Skin epidermis (tissue), 12 donors: Measurements from ENCODE around the gene RABGAP1L.
"Not testable (repeated sequence)": the region's sequence is repeated elsewhere in the genome, so short reads cannot be mapped to it uniquely, and the experiment has no call there.

ENCODE experiments used
- H3K27ac ChIP-seq, 21 experiments: fragments of 200-600 bp; sonication (generic) in 11 of 21; one replicate each; pipeline ENCODE4 v1.5.0; 2020; ENCODE audit warnings: mild to moderate bottlenecking in 3 of 21, inconsistent platforms in 2 of 21, moderate library complexity in 2 of 21
- H3K4me3 ChIP-seq, 7 experiments: fragments of 200-600 bp; sonication (generic) in 2 of 7; one replicate each; pipeline ENCODE4 v1.5.0; 2020; ENCODE audit warnings: inconsistent platforms in 2 of 7, mild to moderate bottlenecking in 2 of 7, moderate library complexity in 1 of 7

Gene RABGAP1L

DNA sequence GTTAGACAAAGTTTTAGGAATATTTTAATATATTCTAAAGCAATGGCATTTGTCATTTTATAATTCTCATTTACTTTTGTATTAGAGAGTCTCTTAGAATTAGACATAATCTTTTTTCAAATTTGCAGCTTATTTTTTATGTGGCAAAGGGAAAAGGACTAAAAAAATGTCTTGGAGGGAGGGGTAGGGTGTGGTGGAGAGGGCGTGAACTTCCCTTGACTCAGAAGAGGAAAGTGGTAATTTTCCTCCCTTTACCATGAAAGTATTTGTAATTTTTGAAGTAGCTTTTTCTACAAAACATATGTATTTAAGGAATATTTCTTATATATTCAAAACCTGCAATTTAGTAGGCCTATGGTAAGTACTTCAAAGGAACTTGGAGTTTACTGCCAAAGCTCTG is 6.9 kb upstream of the RABGAP1L start:
- peak overlapping the region in 1 of 21 experiments; percentile 39 for H3K27ac ChIP-seq

GRCh38 chr1:174153085-174153824 is 6.1 kb upstream of the RABGAP1L start:
- peak overlapping the region in 1 of 21 experiments; percentile 39 for H3K27ac ChIP-seq
- H3K4me3 ChIP-seq: no peak overlapping the region

More for the DNA sequence above, 6.9 kb upstream of the RABGAP1L start:
- no peak overlapping the region for H3K4me3 ChIP-seq

- Histone ChIP-seq H3K4me3 (no peak overlapping the region), H3K27ac (no peak overlapping the region)
Measured at GRCh38 chr1:174153825-174154107, 5.6 kb upstream of the RABGAP1L start.

- no peak overlapping the region for H3K4me3 ChIP-seq
- no peak overlapping the region for H3K27ac ChIP-seq
Measured at GRCh38 chr1:174156437-174156836, 2.9 kb upstream of the RABGAP1L start.

- H3K4me3 ChIP-seq: no peak overlapping the region
Measured at GRCh38 chr1:174157157-174157806, 2.0 kb upstream of the RABGAP1L start.

GRCh38 chr1:174158767-174159251 is 511 bp upstream of the RABGAP1L start:
- Histone ChIP-seq H3K27ac (peak overlapping the region in 20 of 21 experiments; percentile 12 to 94 (median 88)), H3K4me3 (peak overlapping the region; percentile 80 to 98 (median 90))

More at GRCh38 chr1:174157157-174157806, 2.0 kb upstream of the RABGAP1L start:
- H3K27ac ChIP-seq: peak overlapping the region in 1 of 21 experiments; percentile 94

DNA sequence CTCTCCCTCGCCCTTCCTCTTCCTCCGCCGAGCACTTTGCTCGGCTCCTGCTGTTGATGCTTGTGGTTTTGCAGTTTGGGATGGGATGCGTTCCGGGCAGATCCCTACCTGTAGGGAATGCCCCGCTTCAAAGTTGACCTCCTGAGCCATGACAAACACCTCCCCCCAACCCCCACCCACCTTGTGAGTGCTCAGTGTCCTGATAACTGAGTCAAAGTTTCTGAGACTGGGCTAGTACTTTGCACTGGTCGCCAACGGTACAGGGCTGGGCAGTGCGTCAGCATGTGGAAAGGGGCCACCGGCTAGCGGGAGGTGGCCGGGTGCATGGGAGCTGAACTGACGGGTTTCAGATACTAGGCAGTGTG is 771 bp downstream of the RABGAP1L start:
- Histone ChIP-seq H3K27ac (peak overlapping the region; percentile 50 to 95 (median 91)), H3K4me3 (peak overlapping the region; percentile 80 to 98 (median 90))

DNA sequence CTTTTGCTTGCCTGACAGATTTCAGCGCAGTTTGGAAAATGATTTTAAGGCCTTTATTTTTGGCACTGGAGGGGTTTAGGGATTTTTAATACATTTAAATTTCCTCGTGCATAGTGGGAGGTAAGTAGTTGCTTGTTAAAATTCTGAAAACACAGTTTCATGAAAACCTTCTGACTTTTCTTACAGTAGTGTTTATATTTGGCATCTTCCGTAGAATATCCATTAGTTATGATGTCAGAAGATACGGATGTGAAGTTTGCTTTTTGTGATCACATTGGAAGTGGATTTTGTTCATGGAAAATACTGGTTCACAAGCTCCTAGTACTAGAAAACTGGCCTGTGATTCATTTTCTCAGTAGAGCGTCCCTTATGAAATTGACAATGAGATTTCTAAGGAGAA is 1.3 kb downstream of the RABGAP1L start:
- peak overlapping the region in 5 of 7 experiments; percentile 80 to 98 (median 90) for H3K4me3 ChIP-seq
- peak overlapping the region in 2 of 21 experiments; percentile 91 to 94 for H3K27ac ChIP-seq

- H3K27ac ChIP-seq: no peak overlapping the region
Measured at GRCh38 chr1:174161813-174162212, 2.5 kb downstream of the RABGAP1L start.

GRCh38 chr1:174164826-174165225 is 5.5 kb downstream of the RABGAP1L start:
- Histone ChIP-seq H3K4me3 (no peak overlapping the region), H3K27ac (no peak overlapping the region)

More at GRCh38 chr1:174161813-174162212, 2.5 kb downstream of the RABGAP1L start:
- H3K4me3 ChIP-seq: no peak overlapping the region

DNA sequence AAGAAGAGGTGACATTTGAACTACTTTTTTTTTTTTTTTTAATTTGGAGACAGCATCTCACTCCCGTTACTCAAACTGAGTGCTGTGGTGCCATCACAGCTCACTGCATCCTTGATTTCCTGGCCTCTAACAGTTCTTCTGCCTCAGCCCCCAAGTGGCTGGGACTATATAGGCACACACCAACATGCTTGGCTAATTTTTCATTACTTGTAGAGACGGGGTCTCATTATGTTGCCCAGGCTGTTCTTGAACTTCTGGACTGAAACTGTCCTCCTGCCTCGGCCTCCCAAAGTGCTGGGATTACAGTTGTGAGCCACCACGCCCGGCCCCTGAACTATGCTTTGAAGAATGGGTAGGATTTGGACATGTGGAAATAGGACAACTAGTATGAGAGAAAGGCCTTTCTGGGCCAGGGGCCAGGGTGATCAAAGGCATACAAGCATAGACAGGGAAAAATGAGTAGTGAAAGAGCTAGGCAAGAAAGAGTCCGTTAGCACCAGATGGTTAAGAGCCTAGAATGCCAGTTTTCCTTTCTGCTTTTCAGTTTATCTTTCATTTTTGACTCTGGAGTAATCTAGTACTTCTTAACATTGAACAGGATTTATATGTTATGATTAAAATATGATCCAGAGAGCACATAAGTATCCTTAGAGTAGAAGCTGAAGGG is 6.3 kb downstream of the RABGAP1L start:
- H3K27ac ChIP-seq: peak overlapping the region in 9 of 21 experiments; percentile 4 to 62 (median 25)
- no peak overlapping the region for H3K4me3 ChIP-seq

- Histone ChIP-seq H3K27ac (peak overlapping the region in 7 of 21 experiments; percentile 5 to 62 (median 31)), H3K4me3 (no peak overlapping the region)
Measured at GRCh38 chr1:174166530-174167264, 7.4 kb downstream of the RABGAP1L start.

GRCh38 chr1:174167265-174167803 is 8.0 kb downstream of the RABGAP1L start:
- no peak overlapping the region for H3K27ac ChIP-seq

DNA sequence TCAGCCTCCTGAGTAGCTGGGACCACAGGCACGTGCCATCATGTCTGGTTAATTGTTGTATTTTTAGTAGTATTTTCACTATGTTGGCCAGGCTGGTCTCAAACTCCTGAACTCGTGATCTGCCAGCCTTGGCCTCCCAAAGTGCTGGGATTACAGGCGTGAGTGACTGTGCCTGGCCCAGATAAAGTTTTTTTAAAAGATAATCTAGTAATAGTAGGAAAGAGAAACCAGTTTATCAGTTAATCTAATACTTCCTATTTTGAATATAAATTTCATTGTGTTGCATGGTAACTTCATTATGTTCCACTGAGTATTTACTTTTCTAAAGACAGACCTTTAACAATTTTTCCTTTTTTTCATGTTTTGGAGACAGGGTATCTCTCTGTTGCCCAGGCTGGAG is 10.0 kb downstream of the RABGAP1L start:
- H3K4me3 ChIP-seq: no peak overlapping the region
- no peak overlapping the region for H3K27ac ChIP-seq

More at GRCh38 chr1:174167265-174167803, 8.0 kb downstream of the RABGAP1L start:
- H3K4me3 ChIP-seq: no peak overlapping the region

- H3K27ac ChIP-seq: no peak overlapping the region
- no peak overlapping the region for H3K4me3 ChIP-seq
Measured at GRCh38 chr1:174171073-174171472, 11.8 kb downstream of the RABGAP1L start.

- Histone ChIP-seq H3K27ac (no peak overlapping the region), H3K4me3 (no peak overlapping the region)
Measured at GRCh38 chr1:174174461-174175329, 15.4 kb downstream of the RABGAP1L start.

DNA sequence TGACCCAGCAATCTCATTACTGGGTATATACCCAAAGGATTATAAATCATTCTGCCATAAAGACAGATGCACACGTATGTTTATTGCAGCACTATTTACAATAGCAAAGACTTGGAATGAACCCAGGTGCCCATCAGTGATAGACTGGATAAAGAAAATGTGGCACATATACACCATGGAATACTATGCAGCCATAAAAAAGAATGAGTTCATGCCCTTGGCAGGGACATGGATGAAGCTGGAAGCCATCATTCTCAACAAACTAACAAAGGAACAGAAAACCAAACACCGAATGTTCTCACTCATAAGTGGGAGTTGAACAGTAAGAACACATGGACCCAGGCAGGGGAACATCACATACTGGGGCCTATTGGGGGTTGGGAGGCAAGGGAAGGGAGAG is 19.1 kb downstream of the RABGAP1L start:
- not testable (repeated sequence) for H3K4me3 ChIP-seq, H3K27ac ChIP-seq

DNA sequence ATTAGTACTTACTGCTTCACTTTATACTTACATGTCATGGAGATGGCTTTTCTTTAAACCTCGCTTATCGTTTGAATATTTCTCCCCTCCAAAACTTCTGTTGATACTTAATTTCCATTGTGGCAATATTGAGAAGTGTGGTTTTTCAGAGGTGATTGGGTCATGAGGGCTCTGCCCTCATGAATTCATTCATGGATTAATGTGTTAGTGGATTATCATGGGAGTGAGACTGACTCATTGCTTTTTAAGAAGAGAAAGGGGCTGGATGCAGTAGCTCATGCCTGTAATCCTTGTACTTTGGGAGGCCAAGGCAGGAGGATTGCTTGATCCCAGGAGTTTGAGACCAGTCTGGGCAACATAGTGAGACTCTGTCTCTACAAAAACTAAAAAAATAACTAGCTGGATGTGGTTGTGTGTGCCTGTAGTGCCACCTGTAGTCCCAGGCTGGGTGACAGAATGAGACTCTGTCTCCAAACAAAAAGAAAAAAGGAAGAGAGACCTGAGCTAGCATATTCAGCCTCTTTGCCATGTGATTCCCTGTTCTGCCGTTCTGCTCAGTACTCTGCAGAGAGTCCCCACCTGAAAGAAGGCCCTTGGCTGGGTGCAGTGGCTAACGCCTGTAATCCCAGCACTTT is 30.2 kb downstream of the RABGAP1L start:
- H3K27ac ChIP-seq: no peak overlapping the region
- H3K4me3 ChIP-seq: no peak overlapping the region
